ENCODE measurements around the gene WHRN. TPM values are rescaled to one million over a fixed set of nuclear protein-coding genes. Genes with fewer than 3 reads are reported as not detected.
A peak's percentile ranks its signal among the peaks of the same experiment; 100 is the strongest.

Gene WHRN
- total and polyA plus RNA-seq, 2 experiments from 2014 or later, result 8.3 to 8.9 TPM

GRCh38 chr9:114549697-114550330 is 44.5 kb upstream of the WHRN start:
- Histone ChIP-seq H3K4me3 (no peak overlapping the region), H3K4me2 (no peak overlapping the region), H3K36me3 (ENCODE audit: insufficient read depth) (no peaks in the 10 kb centered on the region), H4K20me1 (replicated peaks; ENCODE audit: insufficient read depth) (no peaks in the 10 kb centered on the region), H3K27me3 (ENCODE audit: insufficient read depth) (no peaks in the 10 kb centered on the region), H3F3A (replicated peaks; ENCODE audit: low read depth) (no peaks in the 10 kb centered on the region), H3K79me2 (replicated peaks; ENCODE audit: insufficient read depth) (no peaks in the 10 kb centered on the region), H3K4me1 (ENCODE audit: insufficient read depth) (no peaks in the 10 kb centered on the region), H2AFZ (peak overlapping the region; percentile 56; the same call in 1 of the 2 replicates), H3K27ac (ENCODE audit: low read depth) (no peak overlapping the region), H3K9me2 (ENCODE audit: insufficient read depth) (no peaks in the 10 kb centered on the region)
- Mint-ChIP-seq H3K27ac (no peak overlapping the region; the same call in 1 of the 2 replicates), H3K36me3 (ENCODE audit: low read depth) (no peaks in the 10 kb centered on the region), H3K4me1 (peaks cover 9% of the 10 kb centered on the region), H3K27me3 (ENCODE audit: insufficient read depth, low read depth, poor library complexity) (peaks cover 5% of the 10 kb centered on the region), H3K9me3 (no peaks in the 10 kb centered on the region; the same call in 2 of the 3 replicates), H3K4me3 (no peak overlapping the region)
- no peak for ATAC-seq
- TF ChIP-seq ZNF462 (CRISPR knock-in tag; IDR thresholded peaks at IDR 0.05), result no peak
- TF ChIP-seq ETS1 (IDR thresholded peaks at IDR 0.05), result no peak
- TF ChIP-seq CREB1 (CRISPR knock-in tag; IDR thresholded peaks at IDR 0.05; ENCODE audit: low read depth), result no peak
- no peak for TF ChIP-seq POLR2AphosphoS5 (IDR thresholded peaks at IDR 0.05; ENCODE audit: low read depth)
- TF ChIP-seq ZNF331 (CRISPR knock-in tag; IDR thresholded peaks at IDR 0.05; ENCODE audit: low read depth), result no peak
- no peak for TF ChIP-seq STAT1 (IDR thresholded peaks at IDR 0.05; ENCODE audit: unreplicated experiment)
- TF ChIP-seq CTCF (conservative IDR thresholded peaks at IDR 0.05; ENCODE audit: low read depth in 2 of 2), result no peak
- no peak for TF ChIP-seq ZNF114 (CRISPR knock-in tag; IDR thresholded peaks at IDR 0.05)
- no peak for TF ChIP-seq EZH2 (IDR thresholded peaks at IDR 0.05; ENCODE audit: low read depth, unreplicated experiment)
- no peak for TF ChIP-seq REST (IDR thresholded peaks at IDR 0.05; ENCODE audit: unreplicated experiment)
- no peak for TF ChIP-seq NANOG (IDR thresholded peaks at IDR 0.05; ENCODE audit: borderline replicate concordance)
- no peak for TF ChIP-seq EZH2phosphoT487 (IDR thresholded peaks at IDR 0.05; ENCODE audit: unreplicated experiment)
- no peak for TF ChIP-seq JUNB (IDR thresholded peaks at IDR 0.05; ENCODE audit: unreplicated experiment)
- no peak for DNase-seq (ENCODE audit: low spot score)

Data from GM23338 (cell line).